DOHH2 (cell line): ENCODE measurements around the gene SPATA4.

ENCODE experiments used
- CTCF ChIP-seq: fragments of 200-600 bp; sonication (generic); IDR thresholded peaks from one replicate; pipeline ENCODE4 v1.5.1; 2014; ENCODE audit warnings: antibody characterized with exemption, mild to moderate bottlenecking, low read depth, low read length; ENCODE audit not compliant: poor library complexity, severe bottlenecking
- EZH2phosphoT487 ChIP-seq: fragments of 200-600 bp; sonication (generic); IDR thresholded peaks from 2 replicates; pipeline ENCODE4 v1.6.1; 2017; ENCODE audit warnings: borderline replicate concordance, mild to moderate bottlenecking, antibody characterized with exemption, low read length, moderate library complexity, mixed read lengths

GRCh38 chr4:176185051-176185450 is 10.3 kb downstream of the SPATA4 start:
- no peak for TF ChIP-seq CTCF
- TF ChIP-seq EZH2phosphoT487: no peak
